ENCODE measurements around the gene C1QTNF12. TPM values are rescaled to one million over a fixed set of nuclear protein-coding genes. Genes with fewer than 3 reads are reported as not detected.

Gene C1QTNF12
- total RNA-seq, 1 donor from 2014 or later = 2.6 TPM

DNA sequence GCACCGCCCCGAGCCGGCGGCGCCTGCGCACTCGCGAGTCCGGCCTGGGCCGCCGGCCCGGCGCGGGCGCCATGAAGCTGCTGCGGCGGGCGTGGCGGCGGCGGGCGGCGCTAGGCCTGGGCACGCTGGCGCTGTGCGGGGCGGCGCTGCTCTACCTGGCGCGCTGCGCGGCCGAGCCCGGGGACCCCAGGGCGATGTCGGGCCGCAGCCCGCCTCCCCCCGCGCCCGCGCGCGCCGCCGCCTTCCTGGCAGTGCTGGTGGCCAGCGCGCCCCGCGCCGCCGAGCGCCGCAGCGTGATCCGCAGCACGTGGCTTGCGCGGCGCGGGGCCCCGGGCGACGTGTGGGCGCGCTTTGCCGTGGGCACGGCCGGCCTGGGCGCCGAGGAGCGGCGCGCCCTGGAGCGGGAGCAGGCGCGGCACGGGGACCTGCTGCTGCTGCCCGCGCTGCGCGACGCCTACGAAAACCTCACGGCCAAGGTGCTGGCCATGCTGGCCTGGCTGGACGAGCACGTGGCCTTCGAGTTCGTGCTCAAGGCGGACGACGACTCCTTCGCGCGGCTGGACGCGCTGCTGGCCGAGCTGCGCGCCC lies 14.2 kb downstream of the C1QTNF12 start, which contains the start of gene B3GALT6:
Gene B3GALT6, plus strand, starts transcription at position 30 of the 588 bp plus-strand sequence. Its CDS starts 42 bp downstream, at position 72.
- no peak for DNase-seq (ENCODE audit: low spot score)
- intact Hi-C loops (cut with DNase I) = loop anchor here (2.0 to 5.0 kb wide), 2 partner anchors 75 to 116 kb away; partner anchors contain the start of gene C1orf159

DNA sequence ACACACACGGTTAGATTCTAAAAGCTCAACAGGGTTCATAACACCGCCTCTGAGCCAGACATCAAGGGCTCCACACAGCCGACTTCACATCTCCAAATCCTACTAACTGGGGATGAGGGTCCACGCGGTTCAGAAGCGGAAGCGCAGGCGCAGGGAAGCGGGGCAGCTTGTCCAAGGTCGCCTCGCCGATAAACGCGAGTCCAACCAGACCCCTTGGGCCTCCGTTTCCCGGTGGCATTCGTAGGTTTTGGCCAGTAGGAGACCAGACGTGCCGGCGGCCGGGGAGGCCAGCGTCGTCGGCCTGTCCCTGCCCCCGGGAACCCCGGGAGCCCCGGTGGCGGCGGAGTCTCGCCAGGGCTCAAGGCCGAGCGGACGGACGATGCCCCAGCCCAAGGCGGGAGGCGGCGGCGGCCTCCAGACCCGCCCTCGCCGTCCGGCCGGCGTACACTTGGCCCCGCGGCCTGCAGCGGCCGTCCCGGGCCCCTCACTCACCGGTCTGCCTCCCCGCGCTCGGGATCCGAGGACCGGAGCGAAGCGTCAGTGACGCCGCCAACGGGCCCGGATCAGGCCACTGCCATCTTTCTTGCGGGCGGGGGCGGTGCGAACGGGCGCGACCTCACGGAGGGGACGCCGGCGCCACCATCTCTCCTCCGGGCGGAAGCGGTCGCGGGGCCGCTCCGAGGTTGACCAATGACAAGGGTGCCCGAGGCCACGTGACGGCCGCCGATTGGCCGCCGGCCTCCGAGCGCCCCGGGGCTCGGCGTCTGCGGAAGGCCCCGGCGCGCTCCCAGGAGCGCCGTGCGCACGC lies 14.9 kb downstream of the C1QTNF12 start, which contains the start of gene SDF4:
Gene SDF4, minus strand, starts transcription at position 602 of the 808 bp plus-strand sequence. CDS start 3,229 bp downstream, outside the sequence.
- intact Hi-C loops (cut with DNase I) = loop anchor here (1.0 to 5.0 kb wide), 3 partner anchors 42 to 115 kb away; partner anchors contain the start of genes C1orf159 and UBE2J2
- peak; percentile 98 for DNase-seq (ENCODE audit: low spot score)

DNA sequence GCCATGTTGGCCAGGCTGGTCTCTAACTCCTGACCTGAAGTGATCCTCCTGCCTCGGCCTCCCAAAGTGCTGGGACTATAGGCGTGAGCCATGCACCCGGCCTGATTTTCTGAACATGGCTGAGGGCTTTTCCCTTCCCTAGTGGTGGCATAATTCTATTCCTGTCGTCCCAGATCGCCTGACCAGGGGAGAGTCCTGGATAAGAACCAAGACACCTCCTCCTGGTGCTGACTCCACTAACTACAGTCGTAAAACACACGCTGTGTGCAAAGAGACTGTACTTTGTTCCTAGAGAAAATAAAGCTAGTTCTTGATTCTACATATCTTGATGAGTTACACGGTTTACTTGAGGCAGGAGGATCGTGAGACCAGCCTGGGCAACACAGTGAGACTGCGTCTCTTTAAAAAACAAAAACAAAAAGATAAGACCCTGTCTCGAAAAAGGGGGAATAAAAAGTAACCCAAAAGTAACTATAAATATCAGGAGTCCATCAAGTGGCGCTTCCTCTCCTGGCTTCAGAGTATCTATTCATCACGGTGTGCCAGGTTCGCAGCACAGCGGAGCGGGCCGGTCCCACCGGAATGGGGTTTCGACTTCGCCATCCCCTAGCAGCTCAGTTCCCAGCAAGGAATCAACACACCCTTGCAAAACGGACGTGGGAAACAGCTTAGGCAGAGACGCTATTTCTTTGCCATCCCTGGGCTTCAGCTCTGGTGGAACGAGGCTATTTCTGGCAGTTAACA lies 15.7 kb downstream of the C1QTNF12 start:
- DNase-seq (ENCODE audit: low spot score) = no peak
- intact Hi-C loops (cut with DNase I) = loop anchor here (1.0 to 5.0 kb wide), 2 partner anchors 42 to 74 kb away; partner anchors contain the start of gene UBE2J2

DNA sequence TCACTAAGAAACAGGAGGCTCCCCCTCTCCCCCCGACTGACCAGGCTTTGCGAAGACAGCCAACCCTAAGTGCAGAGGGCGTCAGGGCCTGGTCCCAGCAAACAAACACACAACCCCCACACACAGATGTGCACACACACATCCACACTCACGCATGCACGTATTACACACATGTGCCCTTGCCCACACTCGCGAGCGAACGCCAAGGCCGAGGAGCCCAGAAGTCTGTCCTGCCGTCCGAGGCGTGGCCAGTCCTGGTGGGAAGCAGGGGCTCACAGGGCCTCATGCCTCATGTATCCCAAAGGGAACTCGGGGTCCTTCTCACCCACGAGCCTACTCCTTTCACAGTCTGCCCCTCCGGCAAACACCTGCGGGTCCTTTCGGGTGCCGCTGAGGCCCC lies 16.8 kb downstream of the C1QTNF12 start:
- intact Hi-C loops (cut with DNase I) = loop anchor here (5.0 kb wide), 1 partner anchor 72 kb away; no protein-coding TSS in a partner anchor

DNA sequence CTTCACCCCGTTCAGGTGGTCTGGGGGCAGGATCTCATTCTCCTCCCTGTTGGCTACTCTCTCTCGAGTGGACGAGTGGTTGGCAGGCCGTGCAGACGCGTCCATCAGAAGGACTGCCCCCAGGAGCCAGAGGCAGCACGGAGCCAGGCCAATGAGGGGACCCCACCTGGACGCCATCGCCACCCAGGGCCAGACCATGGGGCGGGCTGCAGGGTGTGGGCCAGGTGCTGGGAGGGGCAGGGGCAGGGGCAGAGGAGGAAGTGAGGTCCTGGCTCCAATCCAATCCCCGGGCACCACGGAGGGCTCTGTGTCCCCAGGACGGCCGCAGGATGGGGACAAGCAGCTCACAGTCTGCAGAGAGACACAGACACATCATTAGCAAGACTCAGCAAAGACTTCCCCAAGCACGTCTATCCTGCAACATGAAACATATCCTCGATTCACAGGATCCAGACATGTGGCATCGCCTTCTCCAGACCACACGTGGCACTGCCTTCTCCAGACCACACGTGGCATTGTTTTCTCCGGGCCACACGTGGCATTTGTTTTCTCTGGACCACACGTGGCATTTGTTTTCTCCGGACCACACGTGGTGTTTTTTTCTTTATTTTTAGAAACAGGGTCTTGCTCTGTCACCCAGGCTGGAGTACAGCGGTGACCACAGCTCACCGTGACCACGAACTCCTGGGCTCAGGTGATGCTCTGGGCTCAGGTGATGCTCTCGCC lies 17.8 kb downstream of the C1QTNF12 start:
- no peak for DNase-seq (ENCODE audit: low spot score)

More for the DNA sequence above, 16.8 kb downstream of the C1QTNF12 start:
- no peak for DNase-seq (ENCODE audit: low spot score)

DNA sequence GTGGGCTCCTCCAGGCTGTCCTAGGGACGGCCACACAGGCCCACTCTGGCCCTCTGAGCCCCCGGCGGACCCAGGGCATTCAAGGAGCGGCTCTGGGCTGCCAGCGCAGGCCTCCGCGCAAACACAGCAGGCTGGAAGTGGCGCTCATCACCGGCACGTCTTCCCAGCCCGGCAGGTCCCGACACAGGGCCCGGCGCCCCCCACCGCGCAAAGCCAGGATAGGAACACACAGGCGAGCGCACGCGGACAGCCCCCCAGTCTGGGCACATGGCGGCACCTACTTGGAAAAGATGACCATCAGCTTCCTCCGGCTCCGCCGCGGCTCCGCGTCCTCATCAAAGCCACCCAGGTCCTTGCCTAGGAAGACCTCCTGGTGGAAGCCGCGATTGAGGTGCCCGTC lies 18.3 kb downstream of the C1QTNF12 start:
- intact Hi-C loops (cut with DNase I) = no loop called here
- no peak for DNase-seq (ENCODE audit: low spot score)

More for the DNA sequence above, 17.8 kb downstream of the C1QTNF12 start:
- intact Hi-C loops (cut with DNase I) = no loop called here

DNA sequence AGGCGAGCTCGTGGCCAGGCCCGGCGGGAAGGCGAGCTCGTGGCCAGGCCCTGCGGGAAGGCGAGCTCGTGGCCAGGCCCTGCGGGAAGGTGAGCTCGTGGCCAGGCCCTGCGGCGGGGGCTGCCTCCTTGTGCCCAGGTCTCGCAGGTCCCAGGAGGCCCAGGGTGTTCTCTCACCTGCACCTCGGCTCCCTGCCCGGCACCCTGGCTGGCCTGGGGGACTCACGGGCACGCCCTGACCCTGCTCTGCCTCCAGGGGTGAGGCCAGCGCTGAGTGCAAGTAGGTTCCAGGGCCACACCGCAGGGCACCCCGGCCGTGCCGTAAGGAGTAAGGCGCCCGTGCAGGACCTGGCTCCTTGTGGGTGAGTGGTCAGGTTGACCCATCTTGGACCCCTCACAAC lies 19.1 kb downstream of the C1QTNF12 start:
- intact Hi-C loops (cut with DNase I) = no loop called here
- no peak for DNase-seq (ENCODE audit: low spot score)

DNA sequence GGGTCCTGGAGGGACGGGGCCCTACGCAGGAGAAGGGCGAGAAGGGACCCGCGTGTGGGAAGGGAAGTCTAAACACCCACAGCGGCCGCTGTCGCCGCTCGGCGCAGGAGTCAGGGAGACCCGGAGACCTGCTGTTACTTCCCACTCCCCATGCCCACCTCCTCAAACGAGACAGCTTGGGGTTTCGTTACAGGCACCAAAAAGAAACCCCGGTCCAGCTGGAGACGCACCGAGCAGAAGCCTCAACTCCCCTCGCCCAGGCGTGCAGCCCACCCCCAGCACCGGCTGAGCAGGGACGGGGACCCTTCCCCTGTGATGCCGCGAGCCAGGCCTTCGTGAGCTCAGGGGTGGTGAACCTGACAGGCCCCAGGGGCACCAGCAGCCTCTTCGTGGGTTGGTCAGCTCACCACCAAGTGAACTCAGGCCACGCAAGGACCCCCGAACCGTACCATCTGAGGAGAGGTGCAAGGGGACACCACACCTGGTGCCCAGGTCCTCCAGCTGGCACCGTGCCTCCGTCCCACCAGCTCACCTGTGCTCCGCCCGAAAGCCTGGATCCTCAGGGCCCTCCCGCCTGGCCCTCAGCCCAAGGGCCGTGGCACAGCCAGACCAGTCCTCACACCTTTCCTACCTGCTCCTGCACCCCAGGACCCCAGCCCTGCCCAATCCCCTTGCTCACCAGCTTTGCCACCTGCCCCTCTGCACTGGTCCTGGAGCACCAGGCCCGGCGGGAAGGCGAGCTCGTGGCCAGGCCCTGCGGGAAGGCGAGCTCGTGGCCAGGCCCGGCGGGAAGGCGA lies 19.8 kb downstream of the C1QTNF12 start:
- DNase-seq (ENCODE audit: low spot score) = no peak
- intact Hi-C loops (cut with DNase I) = no loop called here

DNA sequence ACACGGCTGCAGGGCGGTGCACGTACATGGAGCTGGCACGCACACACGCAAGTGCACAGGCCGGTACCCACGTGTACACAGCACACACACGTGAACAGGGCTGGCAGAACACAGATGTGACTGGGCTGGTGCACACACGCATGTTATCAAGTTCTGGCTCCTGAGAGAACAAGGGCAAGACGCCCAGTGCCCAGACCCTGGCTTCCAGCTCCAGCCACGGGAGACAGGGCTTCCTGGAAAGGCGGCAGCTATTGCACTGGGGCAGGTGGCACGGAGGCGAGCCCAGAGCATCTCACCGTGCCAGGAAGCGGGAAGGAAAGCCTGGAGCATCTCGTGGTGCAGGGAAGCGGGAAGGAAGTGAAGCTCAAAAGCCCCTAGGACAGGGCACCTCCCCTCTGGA lies 20.6 kb downstream of the C1QTNF12 start:
- no peak for DNase-seq (ENCODE audit: low spot score)
- intact Hi-C loops (cut with DNase I) = no loop called here

DNA sequence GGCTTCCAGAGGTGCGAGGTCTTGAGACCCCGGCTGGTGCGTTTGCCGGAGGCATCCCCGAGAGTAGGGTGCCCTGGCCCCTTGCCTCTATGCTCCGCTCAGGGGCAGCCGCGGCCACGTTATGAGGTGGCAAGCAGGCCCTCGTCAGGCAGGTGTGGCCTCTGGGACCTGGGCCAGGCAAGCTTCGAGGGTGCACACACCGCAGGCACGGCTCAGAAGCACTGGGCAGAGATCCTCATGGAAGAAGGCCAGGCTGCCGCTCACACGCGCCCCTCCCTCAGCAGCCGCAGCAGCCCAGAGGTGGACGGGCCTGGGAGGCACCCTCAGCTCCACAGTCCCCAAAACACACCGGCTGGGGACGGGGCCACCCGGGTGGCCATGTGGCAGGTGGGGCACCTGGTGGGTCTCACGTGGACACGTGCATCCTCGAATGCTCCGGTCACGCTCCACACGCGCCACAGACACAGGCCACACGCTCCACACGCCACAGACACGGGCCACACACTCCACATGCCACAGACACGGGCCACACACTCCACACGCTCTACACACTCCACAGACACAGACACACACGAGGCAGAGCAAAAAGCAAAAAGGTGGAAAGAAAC lies 21.2 kb downstream of the C1QTNF12 start:
- intact Hi-C loops (cut with DNase I) = no loop called here
- DNase-seq (ENCODE audit: low spot score) = no peak

DNA sequence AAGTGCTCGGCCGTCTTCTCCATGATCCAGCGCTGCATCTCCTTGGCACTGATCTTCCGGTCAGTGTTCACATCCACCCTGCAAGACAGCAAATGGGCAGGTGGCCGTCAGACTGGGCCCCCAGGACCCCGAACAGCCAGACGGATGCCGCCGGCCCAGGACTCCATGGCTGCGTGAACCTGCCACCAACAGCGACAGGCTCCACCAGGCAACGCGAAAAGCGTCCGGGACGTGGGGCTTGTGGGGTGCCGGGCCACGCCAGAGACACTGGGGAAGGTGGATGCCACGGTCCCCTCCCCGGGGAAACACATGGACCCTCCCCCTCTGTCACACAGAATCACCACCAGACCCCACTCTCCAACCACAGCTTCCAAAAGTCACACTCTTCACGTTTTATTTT lies 22.6 kb downstream of the C1QTNF12 start:
- no peak for DNase-seq (ENCODE audit: low spot score)
- intact Hi-C loops (cut with DNase I) = no loop called here

DNA sequence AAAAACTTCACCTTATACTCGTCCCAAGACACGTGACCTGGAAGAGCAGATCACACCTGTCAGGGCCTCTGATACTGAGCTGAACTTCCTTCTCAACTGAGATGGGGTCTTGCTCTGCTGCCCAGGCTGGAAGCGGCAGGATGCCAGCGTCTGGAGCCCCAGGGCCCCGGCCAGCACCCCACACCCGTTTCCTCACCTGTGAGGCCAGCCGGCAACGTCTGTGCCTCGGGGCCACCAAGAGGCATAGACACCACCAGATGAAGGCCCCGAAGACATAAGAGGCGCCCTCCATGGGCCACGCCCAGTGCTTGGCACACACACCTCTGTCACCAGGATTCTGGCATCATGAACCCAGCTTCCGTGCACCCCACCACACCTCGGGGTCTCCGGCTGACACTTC lies 23.2 kb downstream of the C1QTNF12 start:
- no peak for DNase-seq (ENCODE audit: low spot score)

DNA sequence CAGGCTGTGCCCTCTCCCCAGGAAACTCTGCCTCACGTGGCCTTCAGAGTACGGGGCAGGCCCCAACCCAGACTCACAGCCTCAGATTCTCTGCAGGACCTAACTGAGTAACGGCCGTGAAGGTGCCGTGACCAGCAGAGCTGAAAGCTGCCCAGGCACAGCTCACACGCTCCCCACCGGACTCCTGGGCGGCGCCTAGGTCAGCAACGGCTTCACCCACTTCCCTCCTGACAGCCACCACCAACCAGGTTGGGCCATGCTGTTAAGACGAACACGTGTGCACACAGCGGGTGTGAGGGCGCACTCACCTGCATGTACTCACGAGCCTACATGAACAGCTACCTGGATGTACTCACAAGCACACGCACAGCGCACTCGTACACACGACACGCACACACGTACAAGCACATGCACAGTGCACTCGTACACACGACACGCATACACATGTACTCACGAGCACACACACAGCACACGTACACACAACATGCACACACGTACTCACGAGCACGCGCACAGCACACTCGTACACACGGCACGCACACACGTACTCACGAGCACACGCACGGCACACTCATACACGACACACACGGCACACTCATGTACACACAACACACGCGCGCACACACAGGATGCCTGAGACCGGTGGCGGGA lies 23.8 kb downstream of the C1QTNF12 start:
- intact Hi-C loops (cut with DNase I) = no loop called here
- DNase-seq (ENCODE audit: low spot score) = no peak

More for the DNA sequence above, 23.2 kb downstream of the C1QTNF12 start:
- intact Hi-C loops (cut with DNase I) = no loop called here

DNA sequence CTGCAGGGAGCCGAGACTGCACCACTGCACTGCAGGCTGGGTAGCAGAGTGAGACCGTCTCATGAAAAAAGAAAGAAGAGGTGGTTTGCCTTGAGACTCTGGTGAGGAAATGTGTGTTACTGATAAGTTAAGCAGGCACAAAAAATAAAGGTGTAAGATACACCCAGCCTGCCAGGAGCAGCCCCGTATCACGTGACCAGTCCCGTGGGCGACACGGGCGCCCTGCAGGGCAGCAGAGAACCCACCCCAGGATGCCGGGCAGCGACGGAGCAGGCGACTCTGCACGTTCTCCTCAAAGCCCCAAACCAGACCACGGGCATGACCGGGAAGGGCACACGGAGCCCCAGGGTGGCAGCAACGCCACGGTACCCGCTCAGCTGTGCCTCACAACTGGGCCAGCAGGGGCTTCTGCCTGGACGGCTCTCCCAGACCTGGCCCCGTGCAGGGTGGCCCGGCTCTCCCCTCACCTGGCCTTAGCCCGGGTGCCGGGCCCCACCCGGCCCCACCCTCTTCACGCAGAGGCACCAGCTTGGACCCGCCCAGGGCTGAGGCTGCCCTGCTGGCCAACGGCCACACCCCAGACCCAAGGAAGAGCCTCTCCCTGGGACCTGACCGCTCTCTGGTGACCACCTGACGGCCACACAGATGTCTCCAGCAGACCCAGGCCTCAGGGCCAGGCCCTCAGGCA lies 24.5 kb downstream of the C1QTNF12 start:
- no peak for DNase-seq (ENCODE audit: low spot score)
- intact Hi-C loops (cut with DNase I) = no loop called here

DNA sequence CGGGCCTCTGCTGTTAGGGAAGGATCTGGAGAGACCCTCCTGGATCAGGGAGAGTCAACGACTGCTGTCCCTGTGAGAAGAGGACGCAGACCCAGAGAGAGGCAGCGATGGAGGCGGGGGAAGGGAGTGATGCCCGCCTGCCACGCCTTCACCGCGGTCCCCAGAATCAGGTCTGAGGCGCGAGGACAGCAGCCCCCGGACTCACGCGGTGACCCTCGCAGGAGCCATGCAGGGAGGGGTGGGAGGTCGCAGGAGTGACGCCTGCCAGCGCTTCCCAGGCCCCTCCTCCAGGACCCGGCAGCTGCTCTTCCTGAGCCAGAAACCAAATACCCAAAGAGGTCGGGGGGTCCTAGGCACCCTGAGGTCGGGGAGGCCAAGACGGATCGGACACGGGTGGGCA lies 26.3 kb downstream of the C1QTNF12 start:
- DNase-seq (ENCODE audit: low spot score) = no peak
- intact Hi-C loops (cut with DNase I) = no loop called here

DNA sequence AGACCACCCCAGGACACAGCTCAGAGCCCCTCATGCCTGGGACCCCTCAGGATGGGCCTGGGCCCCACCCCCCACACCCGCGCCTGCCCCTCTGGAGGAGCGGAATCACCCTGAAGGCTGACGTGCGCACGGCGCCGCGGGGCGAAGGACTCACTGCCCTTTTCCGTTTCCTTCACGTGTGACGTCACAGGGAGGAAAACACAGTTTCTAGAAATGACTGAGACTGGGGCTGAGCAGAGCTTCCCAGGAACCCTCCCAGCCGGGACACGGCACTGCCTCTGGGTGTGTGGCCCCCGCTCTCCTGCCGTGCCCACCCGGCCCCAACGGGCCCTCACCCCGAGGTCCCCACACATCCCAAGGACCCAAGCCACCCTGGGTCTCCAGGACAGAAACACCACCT lies 27.2 kb downstream of the C1QTNF12 start:
- DNase-seq (ENCODE audit: low spot score) = no peak
- intact Hi-C loops (cut with DNase I) = no loop called here
